ENCODE data around the gene EML4. TPM values are rescaled to one million over a fixed set of nuclear protein-coding genes. Genes with fewer than 3 reads are reported as not detected.

The EML4 gene
- total and polyA plus RNA-seq, 9 of the 15 experiments (the other 6 are each of a cell fraction or from before 2014, with no cell fraction given), result 14.7 to 48.3 (median 36.5) TPM

DNA sequence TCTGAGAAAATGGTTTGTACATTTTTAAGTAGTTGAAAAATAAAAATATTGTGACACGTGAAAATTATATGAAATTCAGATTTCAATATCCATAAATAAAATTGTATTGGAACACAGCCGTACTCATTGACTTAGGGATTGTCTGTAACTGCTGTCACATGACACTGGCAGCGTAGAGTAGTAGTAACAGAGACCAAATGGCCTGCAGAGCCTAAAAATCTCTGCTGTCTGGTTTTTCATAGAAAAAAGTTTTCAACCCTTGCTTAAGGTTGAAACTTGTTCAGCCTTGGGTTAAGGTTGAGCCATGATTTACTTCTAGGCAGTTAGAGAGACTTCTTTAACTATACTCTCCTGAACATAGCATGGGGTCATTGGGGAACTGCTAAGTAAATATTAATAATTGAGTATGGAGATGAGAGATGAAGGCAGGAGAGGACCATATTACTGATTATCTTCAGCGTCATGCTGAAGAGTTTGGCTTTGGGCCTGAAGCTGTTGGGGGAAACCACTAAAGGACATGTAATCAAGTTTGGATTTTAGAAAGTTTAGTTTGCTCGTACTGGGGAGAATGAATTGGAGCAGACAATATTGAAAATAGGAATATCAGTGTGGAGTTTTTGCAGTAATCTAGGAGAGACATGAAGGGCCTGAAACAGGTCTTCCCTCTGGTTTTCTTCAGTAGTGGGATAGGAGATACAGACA is 16.2 kb downstream of the EML4 start:
- in situ Hi-C loops (cut with MboI) (no loop called here), intact Hi-C loops (cut with micrococcal nuclease) (no loop called here)
- Histone ChIP-seq H3K36me3 (ENCODE audit: control insufficient read depth, insufficient read depth, low read length) (peaks cover 3% of the 10 kb centered on the region; the same call in 1 of the 3 replicates), H3K79me2 (ENCODE audit: control insufficient read depth, insufficient read depth, low read length) (peaks cover 14% of the 10 kb centered on the region; the same call in 2 of the 3 replicates), H3K4me1 (replicated peaks in 1 of 2; ENCODE audit: control insufficient read depth in 2 of 2, insufficient read depth in 2 of 2, low read length in 2 of 2) (peaks cover 0 to 6% of the 10 kb centered on the region in 2 experiments; a peak in 1 of 5 replicates), H3K9me3 (replicated peaks; ENCODE audit: control insufficient read depth, insufficient read depth, low read depth, low read length) (no peaks in the 10 kb centered on the region), H3K4me2 (ENCODE audit: insufficient read depth, low read length) (no peak overlapping the region), H3K4me3 (no peak overlapping the region), H2AFZ (ENCODE audit: low read depth, low read length) (no peak overlapping the region), H3K27ac (ENCODE audit: extremely low read depth, low read depth, low read length) (no peak overlapping the region), H3K27me3 (ENCODE audit: control insufficient read depth in 2 of 2, insufficient read depth in 2 of 2, low read length in 2 of 2) (no peaks in the 10 kb centered on the region), H3K9me1 (ENCODE audit: control insufficient read depth, insufficient read depth, low read length) (no peaks in the 10 kb centered on the region), H4K20me1 (replicated peaks; ENCODE audit: control insufficient read depth, insufficient read depth, low read length) (no peaks in the 10 kb centered on the region), H3K9ac (ENCODE audit: insufficient read depth in 1 of 2, low read depth in 2 of 2, low read length in 2 of 2) (no peak overlapping the region)
- ATAC-seq, result no peak
- BruUV-seq (replicated peaks), result no TSS peak
- WGBS (ENCODE audit: insufficient coverage, low coverage, missing lambda C conversion rate), result 63% methylated on average over 5 of the region's 5 CpGs
- TF ChIP-seq ZNF75A (CRISPR knock-in tag; IDR thresholded peaks at IDR 0.05), result no peak
- TF ChIP-seq, protein P1, sequence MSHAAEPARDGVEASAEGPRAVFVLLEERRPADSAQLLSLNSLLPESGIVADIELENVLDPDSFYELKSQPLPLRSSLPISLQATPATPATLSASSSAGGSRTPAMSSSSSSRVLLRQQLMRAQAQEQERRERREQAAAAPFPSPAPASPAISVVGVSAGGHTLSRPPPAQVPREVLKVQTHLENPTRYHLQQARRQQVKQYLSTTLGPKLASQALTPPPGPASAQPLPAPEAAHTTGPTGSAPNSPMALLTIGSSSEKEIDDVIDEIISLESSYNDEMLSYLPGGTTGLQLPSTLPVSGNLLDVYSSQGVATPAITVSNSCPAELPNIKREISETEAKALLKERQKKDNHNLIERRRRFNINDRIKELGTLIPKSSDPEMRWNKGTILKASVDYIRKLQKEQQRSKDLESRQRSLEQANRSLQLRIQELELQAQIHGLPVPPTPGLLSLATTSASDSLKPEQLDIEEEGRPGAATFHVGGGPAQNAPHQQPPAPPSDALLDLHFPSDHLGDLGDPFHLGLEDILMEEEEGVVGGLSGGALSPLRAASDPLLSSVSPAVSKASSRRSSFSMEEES (CRISPR knock-in tag; IDR thresholded peaks at IDR 0.05), result peak; percentile 18
- no peak for FAIRE-seq
- ChIA-PET CTCF (ENCODE audit: low intra/inter-chr PET ratio) (no interaction called here), POLR2A (no interaction called here)
- no peak for DNase-seq (ENCODE audit: extremely low read depth in 1 of 4, low spot score in 3 of 4)

DNA sequence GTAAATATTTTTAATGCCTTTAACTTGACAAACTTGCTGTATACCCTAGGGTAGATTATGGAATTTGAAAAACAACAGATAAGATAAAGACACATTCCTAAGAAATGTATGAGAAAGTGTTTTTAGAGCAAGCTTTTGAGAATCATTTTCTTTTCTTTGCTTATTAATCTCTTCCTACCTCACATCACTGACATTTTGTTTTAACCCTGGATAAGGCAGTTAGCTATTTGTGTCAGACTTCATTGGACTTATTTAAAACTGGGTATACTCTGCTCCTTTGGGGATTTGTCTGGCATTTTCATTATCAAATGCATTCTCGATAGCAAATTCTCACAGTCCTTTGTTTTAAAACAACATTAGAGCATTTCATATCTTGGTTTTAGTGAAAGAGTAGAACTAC is 17.2 kb downstream of the EML4 start:
- intact Hi-C loops (cut with micrococcal nuclease), result no loop called here
- no peak overlapping the region for H3K4me3 ChIP-seq
- peaks cover 14% of the 10 kb centered on the region; the same call in 2 of the 3 replicates for H3K79me2 ChIP-seq (ENCODE audit: control insufficient read depth, insufficient read depth, low read length)

More for the DNA sequence above, 17.2 kb downstream of the EML4 start:
- Histone ChIP-seq H3K9me3 (replicated peaks; ENCODE audit: control insufficient read depth, insufficient read depth, low read depth, low read length) (no peaks in the 10 kb centered on the region), H3K36me3 (ENCODE audit: control insufficient read depth, insufficient read depth, low read length) (peaks cover 3% of the 10 kb centered on the region; the same call in 1 of the 3 replicates), H3K4me2 (ENCODE audit: insufficient read depth, low read length) (no peak overlapping the region), H3K27me3 (ENCODE audit: control insufficient read depth in 2 of 2, insufficient read depth in 2 of 2, low read length in 2 of 2) (no peaks in the 10 kb centered on the region), H3K9ac (ENCODE audit: insufficient read depth in 1 of 2, low read depth in 2 of 2, low read length in 2 of 2) (no peak overlapping the region), H3K9me1 (ENCODE audit: control insufficient read depth, insufficient read depth, low read length) (no peaks in the 10 kb centered on the region), H3K4me1 (replicated peaks in 1 of 2; ENCODE audit: control insufficient read depth in 2 of 2, insufficient read depth in 2 of 2, low read length in 2 of 2) (peaks cover 0 to 6% of the 10 kb centered on the region in 2 experiments; a peak in 1 of 5 replicates), H2AFZ (ENCODE audit: low read depth, low read length) (no peak overlapping the region), H4K20me1 (replicated peaks; ENCODE audit: control insufficient read depth, insufficient read depth, low read length) (no peaks in the 10 kb centered on the region), H3K27ac (ENCODE audit: extremely low read depth, low read depth, low read length) (no peak overlapping the region)
- ChIA-PET CTCF (ENCODE audit: low intra/inter-chr PET ratio) (no interaction called here), POLR2A (interaction anchor here (0.6 to 1.3 kb wide), 2 partner anchors 44 to 54 kb away, joined by 3 read pairs; no protein-coding TSS in a partner anchor)
- in situ Hi-C loops (cut with MboI), result no loop called here
- WGBS (ENCODE audit: insufficient coverage, low coverage, missing lambda C conversion rate), result 71% methylated on average over 1 of the region's 1 CpG
- BruUV-seq (replicated peaks), result no TSS peak
- ATAC-seq, result no peak
- TF ChIP-seq SAFB2 (IDR thresholded peaks at IDR 0.05; ENCODE audit: borderline replicate concordance, low read depth, low read length, severe bottlenecking) (no peak), ZNF146 (CRISPR knock-in tag; IDR thresholded peaks at IDR 0.05; ENCODE audit: unreplicated experiment) (no peak), BRD4 (IDR thresholded peaks at IDR 0.05) (no peak), NCOA1 (IDR thresholded peaks at IDR 0.05; ENCODE audit: low read depth) (no peak), SRF (CRISPR knock-in tag; IDR thresholded peaks at IDR 0.05) (no peak), FIP1L1 (IDR thresholded peaks at IDR 0.05; ENCODE audit: low read depth, low read length, poor library complexity, severe bottlenecking) (no peak), KAT2B (IDR thresholded peaks at IDR 0.05; ENCODE audit: low read depth, low read length) (no peak), PCBP1 (IDR thresholded peaks at IDR 0.05; ENCODE audit: low read depth, low read length, poor library complexity, severe bottlenecking) (no peak), FUS (optimal IDR thresholded peaks at IDR 0.05; ENCODE audit: low read depth, low read length) (no peak)
- FAIRE-seq, result peak; percentile 23
- DNase-seq (ENCODE audit: extremely low read depth in 1 of 4, low spot score in 3 of 4), result no peak
